ENCODE measurements around the gene CKS2. TPM values are rescaled to one million over a fixed set of nuclear protein-coding genes. Genes with fewer than 3 reads are reported as not detected.

Gene CKS2
- total RNA-seq, 4 donors from 2014 or later: 2.8 to 16.3 (median 11.2) TPM

DNA sequence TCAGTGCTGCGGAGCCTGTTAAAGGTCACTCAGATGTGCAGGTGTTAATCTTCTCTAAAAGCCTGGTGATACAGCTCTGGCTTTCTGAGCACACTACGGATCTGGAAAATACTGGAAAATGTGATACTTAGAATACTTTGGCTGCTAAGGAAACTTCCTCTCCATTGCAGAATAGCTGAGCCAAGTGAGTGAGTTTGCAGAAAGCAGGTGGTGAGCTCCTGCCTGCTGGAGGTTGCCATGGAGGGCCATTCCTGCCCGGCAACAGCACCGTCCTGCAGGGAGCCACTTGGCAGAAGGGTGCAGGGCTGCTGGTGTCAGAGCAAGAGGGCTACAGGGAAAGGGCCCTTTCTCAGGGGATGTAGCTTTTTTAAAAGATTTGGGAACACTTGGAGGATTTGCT is 48.0 kb downstream of the CKS2 start:
- intact Hi-C loops (cut with DNase I): no loop called here
- Histone ChIP-seq H3K27me3 (no peaks in the 10 kb centered on the region), H3K4me1 (peaks cover 32 to 43% of the 10 kb centered on the region in 2 donors), H3K4me3 (replicated peaks in 1 of 3) (no peak overlapping the region), H3K36me3 (peaks cover 40 to 51% of the 10 kb centered on the region in 2 donors), H3K27ac (peak overlapping the region; percentile 86 to 90 (median 89)), H3K9me3 (no peaks in the 10 kb centered on the region)
- WGBS, 2 donors: 29 to 31% methylated on average over 4 of the region's 4 CpGs
- TF ChIP-seq, protein P1, sequence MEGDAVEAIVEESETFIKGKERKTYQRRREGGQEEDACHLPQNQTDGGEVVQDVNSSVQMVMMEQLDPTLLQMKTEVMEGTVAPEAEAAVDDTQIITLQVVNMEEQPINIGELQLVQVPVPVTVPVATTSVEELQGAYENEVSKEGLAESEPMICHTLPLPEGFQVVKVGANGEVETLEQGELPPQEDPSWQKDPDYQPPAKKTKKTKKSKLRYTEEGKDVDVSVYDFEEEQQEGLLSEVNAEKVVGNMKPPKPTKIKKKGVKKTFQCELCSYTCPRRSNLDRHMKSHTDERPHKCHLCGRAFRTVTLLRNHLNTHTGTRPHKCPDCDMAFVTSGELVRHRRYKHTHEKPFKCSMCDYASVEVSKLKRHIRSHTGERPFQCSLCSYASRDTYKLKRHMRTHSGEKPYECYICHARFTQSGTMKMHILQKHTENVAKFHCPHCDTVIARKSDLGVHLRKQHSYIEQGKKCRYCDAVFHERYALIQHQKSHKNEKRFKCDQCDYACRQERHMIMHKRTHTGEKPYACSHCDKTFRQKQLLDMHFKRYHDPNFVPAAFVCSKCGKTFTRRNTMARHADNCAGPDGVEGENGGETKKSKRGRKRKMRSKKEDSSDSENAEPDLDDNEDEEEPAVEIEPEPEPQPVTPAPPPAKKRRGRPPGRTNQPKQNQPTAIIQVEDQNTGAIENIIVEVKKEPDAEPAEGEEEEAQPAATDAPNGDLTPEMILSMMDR (IDR thresholded peaks at IDR 0.05): no peak
- no peak for TF ChIP-seq POLR2A (IDR thresholded peaks at IDR 0.05)
- DNase-seq: peak; percentile 89 to 92

DNA sequence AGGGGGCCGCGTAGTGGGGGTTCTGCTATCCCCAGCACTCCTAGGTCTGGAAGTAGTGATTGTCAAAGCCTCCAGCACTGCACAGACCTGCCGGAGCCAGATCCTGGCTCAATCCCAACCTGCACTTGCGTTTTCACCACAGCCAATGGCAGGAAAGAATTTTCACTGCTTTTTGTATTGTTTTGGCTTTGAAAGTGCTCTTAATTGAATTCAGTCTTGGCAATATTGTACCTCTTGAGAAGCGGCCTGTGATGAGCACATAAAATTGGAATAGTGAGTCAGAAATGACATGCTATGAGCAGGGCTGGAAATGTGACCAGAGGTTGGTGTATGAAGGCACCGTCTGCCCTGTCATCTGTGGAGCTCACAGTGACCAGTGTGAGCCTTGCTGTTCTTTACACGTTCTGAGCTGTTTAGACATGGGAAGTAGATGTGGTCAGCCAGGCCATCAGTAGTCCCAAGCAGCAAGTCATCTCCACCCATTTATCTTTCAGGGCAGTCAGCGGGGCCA is 48.8 kb downstream of the CKS2 start:
- H3K4me1 ChIP-seq: peaks cover 32 to 37% of the 10 kb centered on the region in 2 donors
- intact Hi-C loops (cut with DNase I): no loop called here
- H3K27ac ChIP-seq: peak overlapping the region; percentile 86 to 90 (median 89)
- peaks cover 35 to 46% of the 10 kb centered on the region in 2 donors for H3K36me3 ChIP-seq
- H3K27me3 ChIP-seq: no peaks in the 10 kb centered on the region
- 35 to 42% methylated on average over 8 of the region's 8 CpGs for WGBS, 2 donors
- TF ChIP-seq, protein P1 (IDR thresholded peaks at IDR 0.05): no peak
- no peak for TF ChIP-seq POLR2A (IDR thresholded peaks at IDR 0.05)
- no peaks in the 10 kb centered on the region for H3K9me3 ChIP-seq
- H3K4me3 ChIP-seq (replicated peaks in 1 of 3): no peak overlapping the region
- DNase-seq: peak; percentile 87

DNA sequence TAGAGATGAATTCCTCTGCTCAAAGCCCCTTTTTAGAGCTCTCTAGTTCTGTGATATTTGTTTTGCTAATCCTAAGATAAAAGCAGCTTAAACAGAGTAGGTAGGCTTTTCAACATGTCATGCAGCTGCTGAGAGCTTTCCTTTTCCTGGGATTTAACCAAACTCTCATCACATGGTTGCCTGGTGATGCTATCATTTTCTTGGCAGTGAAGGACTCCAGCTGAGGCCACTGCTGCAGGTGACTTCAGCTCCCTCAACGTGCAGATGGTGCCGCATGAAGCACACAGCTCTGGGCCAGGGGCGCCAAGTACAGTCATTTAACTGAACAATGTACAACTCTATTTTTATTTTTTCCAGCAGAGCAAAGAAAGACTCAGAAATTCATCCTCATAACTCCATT is 49.5 kb downstream of the CKS2 start:
- Histone ChIP-seq H3K4me3 (replicated peaks in 1 of 3) (no peak overlapping the region), H3K4me1 (peaks cover 32 to 37% of the 10 kb centered on the region in 2 donors), H3K36me3 (peaks cover 30 to 43% of the 10 kb centered on the region in 2 donors), H3K27me3 (no peaks in the 10 kb centered on the region), H3K27ac (peak overlapping the region; percentile 86 to 90 (median 89)), H3K9me3 (no peaks in the 10 kb centered on the region)
- DNase-seq: no peak
- intact Hi-C loops (cut with DNase I): no loop called here
- WGBS, 2 donors: 79% methylated on average over 3 of the region's 3 CpGs
- TF ChIP-seq, protein P1 (IDR thresholded peaks at IDR 0.05): no peak
- TF ChIP-seq POLR2A (IDR thresholded peaks at IDR 0.05): no peak

DNA sequence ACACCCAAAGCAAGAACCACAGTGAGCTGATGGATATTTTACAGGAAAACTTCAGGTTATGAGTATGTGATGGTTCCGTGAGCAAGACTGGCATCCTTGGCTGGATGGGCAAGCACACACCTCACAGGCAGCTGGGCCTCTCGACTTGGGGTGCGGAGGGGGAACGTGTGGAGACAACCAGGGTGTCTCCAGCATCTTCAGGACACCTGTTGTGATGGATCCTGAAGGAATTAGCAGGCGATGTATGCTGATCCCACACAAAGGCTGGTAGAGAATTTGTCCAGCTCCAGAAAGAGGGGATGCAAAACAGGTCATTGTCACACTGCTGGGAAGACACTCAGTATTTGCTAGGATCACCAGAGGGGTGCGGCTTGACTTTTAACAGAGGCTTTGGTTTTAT is 50.0 kb downstream of the CKS2 start:
- intact Hi-C loops (cut with DNase I): no loop called here
- H3K36me3 ChIP-seq: peaks cover 25 to 38% of the 10 kb centered on the region in 2 donors

More for the DNA sequence above, 50.0 kb downstream of the CKS2 start:
- H3K27me3 ChIP-seq: no peaks in the 10 kb centered on the region
- H3K4me3 ChIP-seq (replicated peaks in 1 of 3): no peak overlapping the region
- H3K9me3 ChIP-seq: no peaks in the 10 kb centered on the region
- WGBS, 2 donors: 89 to 96% methylated on average over 6 of the region's 6 CpGs
- peaks cover 32 to 37% of the 10 kb centered on the region in 2 donors for H3K4me1 ChIP-seq
- TF ChIP-seq, protein P1 (IDR thresholded peaks at IDR 0.05): no peak
- TF ChIP-seq POLR2A (IDR thresholded peaks at IDR 0.05): no peak
- DNase-seq: no peak
- H3K27ac ChIP-seq: peak overlapping the region in 2 of 3 donors; percentile 86 to 89
